Measurements from ENCODE around the gene PAPSS1.

DNA sequence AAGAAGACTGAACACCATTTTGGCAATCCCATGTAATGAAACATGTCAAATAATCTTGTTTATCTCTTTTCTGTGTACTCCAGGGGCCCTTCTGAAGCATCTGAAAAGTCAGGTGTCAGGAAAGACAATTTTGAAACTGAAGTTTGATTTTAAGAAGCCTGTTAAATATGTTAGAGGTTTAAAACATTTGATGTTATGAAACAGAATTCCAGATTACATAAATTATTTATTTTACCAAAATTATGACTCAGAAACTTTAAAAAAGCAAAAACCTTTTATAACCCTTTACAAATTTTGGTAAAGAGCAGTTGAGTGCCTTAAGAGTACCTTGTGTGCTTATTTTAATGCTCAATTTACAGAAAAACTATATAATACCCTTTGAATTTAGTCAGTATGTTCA lies 130.8 kb downstream of the PAPSS1 start:
- TF ChIP-seq, protein P1, sequence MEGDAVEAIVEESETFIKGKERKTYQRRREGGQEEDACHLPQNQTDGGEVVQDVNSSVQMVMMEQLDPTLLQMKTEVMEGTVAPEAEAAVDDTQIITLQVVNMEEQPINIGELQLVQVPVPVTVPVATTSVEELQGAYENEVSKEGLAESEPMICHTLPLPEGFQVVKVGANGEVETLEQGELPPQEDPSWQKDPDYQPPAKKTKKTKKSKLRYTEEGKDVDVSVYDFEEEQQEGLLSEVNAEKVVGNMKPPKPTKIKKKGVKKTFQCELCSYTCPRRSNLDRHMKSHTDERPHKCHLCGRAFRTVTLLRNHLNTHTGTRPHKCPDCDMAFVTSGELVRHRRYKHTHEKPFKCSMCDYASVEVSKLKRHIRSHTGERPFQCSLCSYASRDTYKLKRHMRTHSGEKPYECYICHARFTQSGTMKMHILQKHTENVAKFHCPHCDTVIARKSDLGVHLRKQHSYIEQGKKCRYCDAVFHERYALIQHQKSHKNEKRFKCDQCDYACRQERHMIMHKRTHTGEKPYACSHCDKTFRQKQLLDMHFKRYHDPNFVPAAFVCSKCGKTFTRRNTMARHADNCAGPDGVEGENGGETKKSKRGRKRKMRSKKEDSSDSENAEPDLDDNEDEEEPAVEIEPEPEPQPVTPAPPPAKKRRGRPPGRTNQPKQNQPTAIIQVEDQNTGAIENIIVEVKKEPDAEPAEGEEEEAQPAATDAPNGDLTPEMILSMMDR (IDR thresholded peaks at IDR 0.05) = no peak
- no peak for TF ChIP-seq POLR2AphosphoS5 (IDR thresholded peaks at IDR 0.05)
- no peak for TF ChIP-seq POLR2A (IDR thresholded peaks at IDR 0.05)
